ENCODE measurements around the gene FHAD1.

The FHAD1 gene

GRCh38 chr1:15224259-15224869 is 22.7 kb upstream of the FHAD1 start:
- Histone ChIP-seq H3K36me3 (ENCODE audit: control insufficient read depth, low read length) (no peaks in the 10 kb centered on the region), H3K9me2 (replicated peaks; ENCODE audit: control insufficient read depth, low read length) (no peaks in the 10 kb centered on the region), H3K79me2 (ENCODE audit: control insufficient read depth, low read length) (no peaks in the 10 kb centered on the region), H3K9me3 (ENCODE audit: control insufficient read depth, insufficient read depth, low read length) (no peaks in the 10 kb centered on the region), H3K27me3 (ENCODE audit: control insufficient read depth, low read length) (no peaks in the 10 kb centered on the region), H4K20me1 (ENCODE audit: control insufficient read depth, insufficient read depth, low read depth, low read length) (no peaks in the 10 kb centered on the region), H3F3A (ENCODE audit: control insufficient read depth, insufficient read depth) (no peaks in the 10 kb centered on the region), H3K4me3 (ENCODE audit: low read length) (no peak overlapping the region), H3K27ac (ENCODE audit: low read depth, low read length) (no peak overlapping the region), H3K4me1 (ENCODE audit: control insufficient read depth, low read length) (no peaks in the 10 kb centered on the region), H3K4me2 (ENCODE audit: low read length) (no peak overlapping the region)
- no peak for TF ChIP-seq EZH2phosphoT487 (IDR thresholded peaks at IDR 0.05; ENCODE audit: borderline replicate concordance, low read length)
- TF ChIP-seq, protein P1, sequence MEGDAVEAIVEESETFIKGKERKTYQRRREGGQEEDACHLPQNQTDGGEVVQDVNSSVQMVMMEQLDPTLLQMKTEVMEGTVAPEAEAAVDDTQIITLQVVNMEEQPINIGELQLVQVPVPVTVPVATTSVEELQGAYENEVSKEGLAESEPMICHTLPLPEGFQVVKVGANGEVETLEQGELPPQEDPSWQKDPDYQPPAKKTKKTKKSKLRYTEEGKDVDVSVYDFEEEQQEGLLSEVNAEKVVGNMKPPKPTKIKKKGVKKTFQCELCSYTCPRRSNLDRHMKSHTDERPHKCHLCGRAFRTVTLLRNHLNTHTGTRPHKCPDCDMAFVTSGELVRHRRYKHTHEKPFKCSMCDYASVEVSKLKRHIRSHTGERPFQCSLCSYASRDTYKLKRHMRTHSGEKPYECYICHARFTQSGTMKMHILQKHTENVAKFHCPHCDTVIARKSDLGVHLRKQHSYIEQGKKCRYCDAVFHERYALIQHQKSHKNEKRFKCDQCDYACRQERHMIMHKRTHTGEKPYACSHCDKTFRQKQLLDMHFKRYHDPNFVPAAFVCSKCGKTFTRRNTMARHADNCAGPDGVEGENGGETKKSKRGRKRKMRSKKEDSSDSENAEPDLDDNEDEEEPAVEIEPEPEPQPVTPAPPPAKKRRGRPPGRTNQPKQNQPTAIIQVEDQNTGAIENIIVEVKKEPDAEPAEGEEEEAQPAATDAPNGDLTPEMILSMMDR (IDR thresholded peaks at IDR 0.05; ENCODE audit: low read depth, low read length, poor library complexity, severe bottlenecking): no peak

DNA sequence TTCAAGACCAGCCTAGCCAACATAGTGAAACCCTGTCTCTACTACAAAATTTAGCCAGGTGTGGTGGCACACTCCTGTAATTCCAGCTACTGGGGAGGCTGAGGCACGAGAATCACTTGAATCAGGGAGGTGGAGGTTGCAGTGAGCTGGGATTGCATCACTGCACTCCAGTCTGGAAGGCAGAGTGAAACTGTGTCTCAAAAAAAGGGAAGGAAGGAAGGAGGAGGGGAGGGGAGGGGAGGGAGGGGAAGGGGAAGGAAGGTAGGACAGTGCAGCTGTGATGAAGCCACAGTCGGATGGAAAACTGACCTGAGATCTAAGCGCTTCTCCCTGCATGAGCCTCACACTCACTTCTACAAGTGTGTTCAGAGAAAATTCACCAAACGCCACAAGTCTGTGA is 22.0 kb upstream of the FHAD1 start:
- H3K36me3 ChIP-seq (ENCODE audit: control insufficient read depth, low read length): no peaks in the 10 kb centered on the region
- H3K27me3 ChIP-seq (ENCODE audit: control insufficient read depth, low read length): no peaks in the 10 kb centered on the region
- no peaks in the 10 kb centered on the region for H4K20me1 ChIP-seq (ENCODE audit: control insufficient read depth, insufficient read depth, low read depth, low read length)
- no peaks in the 10 kb centered on the region for H3K9me3 ChIP-seq (ENCODE audit: control insufficient read depth, insufficient read depth, low read length)
- no peak overlapping the region for H3K4me2 ChIP-seq (ENCODE audit: low read length)
- no peak overlapping the region for H3K4me3 ChIP-seq (ENCODE audit: low read length)
- no peaks in the 10 kb centered on the region for H3F3A ChIP-seq (ENCODE audit: control insufficient read depth, insufficient read depth)
- TF ChIP-seq, protein P1 (IDR thresholded peaks at IDR 0.05; ENCODE audit: low read depth, low read length, poor library complexity, severe bottlenecking): no peak
- TF ChIP-seq EZH2phosphoT487 (IDR thresholded peaks at IDR 0.05; ENCODE audit: borderline replicate concordance, low read length): no peak
- H3K9me2 ChIP-seq (replicated peaks; ENCODE audit: control insufficient read depth, low read length): no peaks in the 10 kb centered on the region
- H3K4me1 ChIP-seq (ENCODE audit: control insufficient read depth, low read length): no peaks in the 10 kb centered on the region
- no peak overlapping the region for H3K27ac ChIP-seq (ENCODE audit: low read depth, low read length)
- no peaks in the 10 kb centered on the region for H3K79me2 ChIP-seq (ENCODE audit: control insufficient read depth, low read length)

- no peaks in the 10 kb centered on the region for H4K20me1 ChIP-seq (ENCODE audit: control insufficient read depth, insufficient read depth, low read depth, low read length)
- H3K4me3 ChIP-seq (ENCODE audit: low read length): no peak overlapping the region
- no peak overlapping the region for H3K4me2 ChIP-seq (ENCODE audit: low read length)
- no peak overlapping the region for H3K27ac ChIP-seq (ENCODE audit: low read depth, low read length)
- TF ChIP-seq EZH2phosphoT487 (IDR thresholded peaks at IDR 0.05; ENCODE audit: borderline replicate concordance, low read length): no peak
- TF ChIP-seq, protein P1 (IDR thresholded peaks at IDR 0.05; ENCODE audit: low read depth, low read length, poor library complexity, severe bottlenecking): no peak
- no peaks in the 10 kb centered on the region for H3K79me2 ChIP-seq (ENCODE audit: control insufficient read depth, low read length)
- no peaks in the 10 kb centered on the region for H3K4me1 ChIP-seq (ENCODE audit: control insufficient read depth, low read length)
- H3F3A ChIP-seq (ENCODE audit: control insufficient read depth, insufficient read depth): no peaks in the 10 kb centered on the region
- no peaks in the 10 kb centered on the region for H3K9me3 ChIP-seq (ENCODE audit: control insufficient read depth, insufficient read depth, low read length)
- no peaks in the 10 kb centered on the region for H3K27me3 ChIP-seq (ENCODE audit: control insufficient read depth, low read length)
- H3K9me2 ChIP-seq (replicated peaks; ENCODE audit: control insufficient read depth, low read length): no peaks in the 10 kb centered on the region
- H3K36me3 ChIP-seq (ENCODE audit: control insufficient read depth, low read length): no peaks in the 10 kb centered on the region
Observed at GRCh38 chr1:15225461-15225860, 21.6 kb upstream of the FHAD1 start.
